Activated CD4-positive, CD25-positive, alpha-beta regulatory T cell treated with anti-CD3 and anti-CD28 coated beads, Interleukin-2, amount 50 U/mL, for 24 hours (primary cell): ENCODE measurements around the gene BAIAP3.

Experiments
- ATAC-seq, 2 donors: fragments of 150-1000 bp; cut with Tn5 transposase; one replicate each; pipeline ENCODE4 v1.10.0; 2021; ENCODE audit warnings: mild to moderate bottlenecking in 1 of 2, moderate library complexity in 1 of 2

BAIAP3 gene

GRCh38 chr16:1395444-1396031, 62.1 kb downstream of the BAIAP3 start:
- no peak for ATAC-seq

- no peak for ATAC-seq
Measured at GRCh38 chr16:1397779-1398178, 64.3 kb downstream of the BAIAP3 start.

GRCh38 chr16:1398351-1398750, 64.9 kb downstream of the BAIAP3 start:
- no peak for ATAC-seq
